Tibial nerve (tissue), 4 donors: Measurements from ENCODE around the gene DUSP12. TPM values are rescaled to one million over a fixed set of nuclear protein-coding genes. Genes with fewer than 3 reads are reported as not detected.
A peak's percentile ranks its signal among the peaks of the same experiment; 100 is the strongest.

Source experiments
- DNase-seq, 2 donors: peaks; one replicate each; pipeline ENCODE4 v3.0.0-alpha.2; 2019; ENCODE audit warnings: low spot score in 2 of 2
- H3K27ac ChIP-seq, 4 donors: fragments of 200-600 bp; sonication (generic) in 3 of 4; one replicate each; pipeline ENCODE4 v1.5.1; 2017 to 2019; ENCODE audit warnings: mild to moderate bottlenecking in 1 of 4
- H3K27me3 ChIP-seq, 2 donors: fragments of 200-600 bp; sonication (generic) in 1 of 2; one replicate each; pipeline versions ENCODE4 v1.5.1 to v1.6.0; 2017 to 2019
- H3K36me3 ChIP-seq, 3 donors: fragments of 200-600 bp; sonication (generic); one replicate each; pipeline ENCODE4 v1.5.1; 2018 to 2019
- H3K4me1 ChIP-seq, 4 donors: fragments of 200-600 bp; sonication (generic) in 3 of 4; one replicate each; pipeline ENCODE4 v1.5.1; 2017 to 2019
- H3K4me3 ChIP-seq, 4 donors: fragments of 200-600 bp; sonication (generic) in 3 of 4; one replicate each; pipeline ENCODE4 v1.5.1; 2017 to 2019; ENCODE audit warnings: mild to moderate bottlenecking in 1 of 4, moderate library complexity in 1 of 4
- H3K9me3 ChIP-seq, 4 donors: fragments of 200-600 bp; sonication (generic) in 3 of 4; one replicate each; pipeline ENCODE4 v1.5.1; 2017 to 2019
- CTCF ChIP-seq, 5 experiments: fragments of 200-600 bp in 3 of 5; fragments of 450-650 bp in 2 of 5; sonication (generic) in 3 of 5; IDR thresholded peaks; one replicate each; pipeline ENCODE4 v1.5.1; 2016 to 2019; ENCODE audit warnings: antibody characterized with exemption in 5 of 5, mild to moderate bottlenecking in 3 of 5, moderate library complexity in 2 of 5
- EP300 ChIP-seq, 2 donors: sonication (generic); formaldehyde crosslinking; IDR thresholded peaks; one replicate each; pipeline ENCODE4 v1.6.1; 2017; ENCODE audit warnings: antibody characterized with exemption in 2 of 2, mild to moderate bottlenecking in 1 of 2
- POLR2A ChIP-seq, 2 donors: fragments of 450-650 bp; IDR thresholded peaks; one replicate each; pipeline ENCODE4 v1.6.1; 2017; ENCODE audit warnings: antibody characterized with exemption in 2 of 2, mild to moderate bottlenecking in 2 of 2, moderate library complexity in 2 of 2
- WGBS, 2 donors: methylation state at CpG; one replicate each; pipeline ENCODE4 v1.1.5; 2018; 5-methylcytosine and 5-hydroxymethylcytosine counted together
- total RNA-seq, 4 donors: library from RNA; depleted of rRNA; stranded (reverse); fragments of >200 nt; gene quantifications; one replicate each; pipeline ENCODE4 v1.1.0, GENCODE V29; 2016

Gene DUSP12
- total RNA-seq, 4 donors from 2014 or later = 33.5 to 40.6 (median 39.3) TPM

GRCh38 chr1:161747801-161748200 is 1.8 kb upstream of the DUSP12 start:
- Histone ChIP-seq H3K27me3 (no peaks in the 10 kb centered on the region), H3K27ac (no peak overlapping the region), H3K9me3 (no peaks in the 10 kb centered on the region), H3K4me3 (no peak overlapping the region), H3K4me1 (peaks cover 0 to 29% (median 9%) of the 10 kb centered on the region in 4 donors), H3K36me3 (peaks cover 0 to 16% (median 4%) of the 10 kb centered on the region in 3 donors)
- WGBS, 2 donors = 68 to 69% methylated on average over 6 of the region's 6 CpGs
- DNase-seq = no peak
- TF ChIP-seq EP300 (IDR thresholded peaks at IDR 0.05) = no peak
- no peak for TF ChIP-seq CTCF (IDR thresholded peaks at IDR 0.05)
- no peak for TF ChIP-seq POLR2A (IDR thresholded peaks at IDR 0.05)

GRCh38 chr1:161763522-161764098 is 14.0 kb downstream of the DUSP12 start:
- 76 to 79% methylated on average over 7 of the region's 7 CpGs for WGBS, 2 donors
- no peak for DNase-seq
- H3K4me3 ChIP-seq = no peak overlapping the region

GRCh38 chr1:161766102-161766981 is 16.8 kb downstream of the DUSP12 start, which contains the start of gene ATF6:
ATF6 (plus strand) TSS chr1:161766320; CDS start chr1:161766361, 41 bp downstream.
- TF ChIP-seq POLR2A (IDR thresholded peaks at IDR 0.05) = peak; percentile 44 to 77
- TF ChIP-seq CTCF (IDR thresholded peaks at IDR 0.05) = peak in 2 of 5 experiments; percentile 19 to 53
- TF ChIP-seq EP300 (IDR thresholded peaks at IDR 0.05) = peak; percentile 95 to 99
- no peaks in the 10 kb centered on the region for H3K9me3 ChIP-seq
- peak within 1 kb of the TSS; percentile 62 to 74 (median 68) for H3K4me3 ChIP-seq
- WGBS, 2 donors = 0 to 1% methylated on average over 35 of the region's 35 CpGs
- H3K27me3 ChIP-seq = no peaks in the 10 kb centered on the region
- DNase-seq = peak; percentile 88 to 94
- H3K36me3 ChIP-seq = no peaks in the 10 kb centered on the region
- peaks cover 0 to 51% (median 12%) of the 10 kb centered on the region in 4 donors for H3K4me1 ChIP-seq
- peak within 1 kb of the TSS; percentile 77 to 96 (median 86) for H3K27ac ChIP-seq

More at GRCh38 chr1:161763522-161764098, 14.0 kb downstream of the DUSP12 start:
- peaks cover 0 to 24% (median 12%) of the 10 kb centered on the region in 4 donors for H3K4me1 ChIP-seq
- H3K27me3 ChIP-seq = no peaks in the 10 kb centered on the region
- TF ChIP-seq EP300 (IDR thresholded peaks at IDR 0.05) (no peak), CTCF (IDR thresholded peaks at IDR 0.05) (peak in 3 of 5 experiments; percentile 13 to 34 (median 17))
- no peaks in the 10 kb centered on the region for H3K9me3 ChIP-seq
- peaks cover 0 to 18% (median 0%) of the 10 kb centered on the region in 3 donors for H3K36me3 ChIP-seq
- no peak overlapping the region for H3K27ac ChIP-seq

- WGBS, 2 donors = 91 to 93% methylated on average over 5 of the region's 5 CpGs
- TF ChIP-seq EP300 (IDR thresholded peaks at IDR 0.05) = no peak
- TF ChIP-seq POLR2A (IDR thresholded peaks at IDR 0.05) = no peak
- no peak for TF ChIP-seq CTCF (IDR thresholded peaks at IDR 0.05)
- Histone ChIP-seq H3K27me3 (no peaks in the 10 kb centered on the region), H3K4me3 (no peak overlapping the region), H3K9me3 (no peaks in the 10 kb centered on the region), H3K4me1 (peaks cover 0 to 62% (median 12%) of the 10 kb centered on the region in 4 donors), H3K27ac (no peak overlapping the region), H3K36me3 (no peaks in the 10 kb centered on the region)
- DNase-seq = no peak
Observed at GRCh38 chr1:161768461-161768860, 18.9 kb downstream of the DUSP12 start.
